Umbilical cord (tissue), 2 donors: ENCODE results near the gene DDI1. TPM values are rescaled to one million over a fixed set of nuclear protein-coding genes. Genes with fewer than 3 reads are reported as not detected.
"Not testable (repeated sequence)": the region's sequence is repeated elsewhere in the genome, so short reads cannot be mapped to it uniquely, and the experiment has no call there.

Experiments
- DNase-seq: peaks from one replicate; pipeline ENCODE4 v3.0.0-alpha.2; 2015; ENCODE audit warnings: low spot score
- total RNA-seq: library from RNA; depleted of rRNA; stranded (reverse); fragments of >200 nt; gene quantifications from one replicate; pipeline ENCODE4 v1.2.3, GENCODE V29; 2014; ENCODE audit warnings: low replicate concordance; ENCODE audit not compliant: insufficient read depth

Gene DDI1
- total RNA-seq, 1 donor from 2014 or later, result 0.72 TPM

DNA sequence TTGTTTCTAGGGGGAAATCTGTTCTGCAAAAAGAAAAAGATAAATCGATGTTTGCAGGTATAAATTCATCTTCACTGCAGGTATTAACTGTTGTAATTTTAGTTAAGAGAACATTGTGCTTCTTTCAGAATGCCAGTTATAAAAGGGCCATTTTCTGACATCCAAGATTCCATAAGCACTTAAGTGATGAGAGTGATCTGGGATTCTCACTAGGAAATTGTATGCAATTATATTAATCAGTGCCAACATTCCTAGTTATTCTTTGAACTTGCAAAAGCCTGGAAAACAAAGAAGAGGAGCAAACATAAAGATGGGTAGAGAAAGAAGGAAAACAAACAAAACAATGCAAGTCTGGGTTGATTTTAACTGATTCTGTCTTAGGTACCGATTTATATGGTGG is 5.4 kb downstream of the DDI1 start:
- no peak for DNase-seq

DNA sequence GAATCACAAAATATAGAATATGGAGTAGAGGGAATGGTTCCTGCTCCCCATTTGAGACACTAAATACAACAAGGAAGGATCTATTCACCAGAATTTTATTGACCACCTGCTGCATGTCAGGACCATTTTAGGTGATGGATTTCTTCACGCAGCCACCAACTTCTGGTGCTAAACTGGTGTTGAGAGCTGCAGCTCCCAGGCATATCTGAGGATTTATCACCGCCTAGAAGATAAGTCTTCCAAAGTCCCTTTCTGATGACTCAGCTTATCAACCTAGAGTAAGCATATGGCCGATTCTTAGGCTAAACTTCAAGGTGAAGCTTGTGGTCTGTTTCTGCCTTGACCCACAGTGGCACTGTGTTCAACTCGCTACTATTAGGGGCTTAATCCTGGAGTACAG is 6.7 kb downstream of the DDI1 start:
- DNase-seq, result no peak

DNA sequence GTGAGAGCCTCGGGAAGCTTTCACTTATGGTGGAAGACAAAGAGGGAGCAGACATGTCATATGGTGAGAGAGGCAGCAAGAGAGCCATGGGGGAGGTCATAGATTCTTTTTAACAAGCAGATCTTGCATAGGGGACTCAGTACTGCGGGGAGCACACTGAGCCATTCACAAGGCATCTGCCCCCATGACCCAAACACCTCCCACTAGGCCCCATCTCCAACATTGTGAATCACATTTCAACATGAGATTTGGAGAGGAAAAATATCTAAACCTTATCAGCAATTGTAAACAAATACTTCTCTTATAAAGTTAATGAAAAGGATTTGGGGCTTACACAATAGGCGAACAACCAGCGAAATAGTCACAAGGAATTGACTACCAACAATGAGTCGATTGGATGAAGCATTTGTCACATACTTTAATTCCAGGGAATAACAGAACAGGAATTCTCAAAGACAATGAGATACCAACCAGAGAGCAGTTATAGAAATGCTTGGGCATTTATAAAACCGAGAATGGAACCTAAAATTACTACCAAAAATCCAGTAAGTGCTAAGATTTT is 7.3 kb downstream of the DDI1 start:
- no peak for DNase-seq

DNA sequence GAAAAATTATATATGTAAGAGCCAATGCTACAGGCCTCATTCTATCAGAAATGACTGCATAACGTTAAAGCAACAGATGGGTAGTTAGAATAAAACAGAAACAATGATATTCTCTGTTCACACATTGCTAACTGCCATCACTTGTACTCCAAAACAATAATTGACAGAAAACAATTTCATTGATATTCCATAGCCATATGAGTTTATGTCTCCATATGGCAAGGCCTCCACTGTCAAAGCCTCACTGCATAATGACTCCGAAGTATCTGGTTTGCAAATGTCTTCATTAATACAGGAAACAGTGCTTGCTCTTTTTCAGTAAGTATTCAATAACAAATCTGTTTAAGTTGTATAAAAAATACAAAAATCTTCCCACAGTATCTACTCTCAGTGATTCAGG is 9.9 kb downstream of the DDI1 start:
- no peak for DNase-seq

DNA sequence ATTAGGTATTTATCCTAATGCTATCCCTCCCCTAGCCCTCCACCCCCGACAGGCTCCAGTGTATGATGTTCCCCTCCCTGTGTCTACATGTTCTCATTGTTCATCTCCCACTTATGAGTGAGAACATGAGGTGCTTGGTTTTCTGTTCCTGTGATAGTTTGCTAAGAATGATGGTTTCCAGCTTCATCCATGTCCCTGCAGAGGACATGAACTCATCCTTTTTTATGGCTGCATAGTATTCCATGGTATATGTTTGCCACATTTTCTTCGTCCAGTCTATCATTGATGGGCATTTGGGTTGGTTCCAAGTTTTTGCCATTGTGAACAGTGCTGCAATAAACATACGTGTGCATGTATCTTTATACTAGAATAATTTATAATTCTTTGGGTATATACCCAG is 10.4 kb downstream of the DDI1 start:
- not testable (repeated sequence) for DNase-seq

DNA sequence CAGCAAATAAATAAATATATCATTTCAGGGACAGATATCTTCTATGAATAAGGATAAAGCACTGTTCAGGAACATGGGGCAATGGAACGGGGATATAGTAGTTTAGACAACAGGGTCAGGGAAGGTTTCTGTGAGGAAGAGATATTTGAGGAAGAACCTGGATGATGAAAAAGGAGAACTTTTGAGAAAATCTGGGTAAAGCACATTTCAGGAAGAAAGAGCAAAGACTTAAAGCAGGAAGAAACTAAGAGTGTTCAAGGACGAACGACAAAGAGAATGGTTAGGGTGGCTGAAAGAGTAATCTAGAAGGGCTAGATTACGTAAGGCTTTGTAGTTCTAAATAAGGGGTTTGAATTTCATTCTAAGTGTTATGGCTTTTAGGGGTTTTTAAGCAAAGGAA is 12.7 kb downstream of the DDI1 start:
- no peak for DNase-seq

DNA sequence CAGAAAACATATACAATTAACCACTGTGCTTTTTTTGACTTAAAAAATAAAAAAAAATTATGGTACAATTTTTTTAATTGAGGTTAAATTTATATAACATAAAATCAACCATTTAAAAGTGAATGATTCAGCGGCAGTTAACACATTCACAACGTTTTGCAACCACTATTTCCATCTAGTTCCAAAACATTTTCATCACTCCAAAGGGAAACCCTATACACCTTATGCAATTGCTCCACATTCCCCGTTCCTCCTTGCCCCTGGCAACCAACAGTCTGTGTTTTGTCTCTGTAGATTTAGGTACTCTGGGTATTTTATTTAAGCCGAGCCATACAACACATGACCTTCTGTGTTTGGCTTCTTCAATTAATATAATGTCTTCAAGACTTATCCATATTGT is 15.3 kb downstream of the DDI1 start:
- no peak for DNase-seq

DNA sequence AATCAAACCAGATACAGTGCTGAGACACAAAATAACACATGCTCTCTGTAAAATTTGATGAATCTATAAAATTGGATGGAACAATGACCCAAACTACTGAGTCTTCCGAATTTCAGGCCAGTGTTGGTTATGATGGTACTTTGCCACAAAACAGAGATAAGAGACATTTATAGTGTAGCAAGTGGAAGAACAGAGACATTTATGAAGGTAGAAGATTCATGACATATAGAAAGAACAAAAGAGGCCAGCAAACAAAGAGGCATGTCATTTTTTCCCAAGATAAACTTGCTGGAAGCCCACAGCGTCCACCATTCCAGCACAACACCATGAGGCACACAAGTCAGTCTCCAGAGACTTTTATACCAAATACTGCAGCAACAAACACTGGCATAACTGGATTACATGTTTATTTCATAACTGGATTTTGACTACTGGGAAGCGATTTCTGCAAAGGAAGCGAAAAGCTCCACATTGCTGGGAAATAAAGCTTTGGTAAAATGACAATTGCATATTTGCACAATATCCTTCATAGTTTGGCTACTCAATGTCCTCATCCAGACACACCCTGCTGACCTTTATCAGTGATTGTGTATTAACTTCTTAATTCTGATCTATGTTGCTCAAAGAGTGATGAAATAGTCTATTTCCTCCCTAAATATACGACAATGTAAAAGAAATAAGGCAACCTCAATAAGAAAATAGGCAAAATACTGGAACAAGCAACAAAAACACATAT is 17.5 kb downstream of the DDI1 start:
- no peak for DNase-seq

DNA sequence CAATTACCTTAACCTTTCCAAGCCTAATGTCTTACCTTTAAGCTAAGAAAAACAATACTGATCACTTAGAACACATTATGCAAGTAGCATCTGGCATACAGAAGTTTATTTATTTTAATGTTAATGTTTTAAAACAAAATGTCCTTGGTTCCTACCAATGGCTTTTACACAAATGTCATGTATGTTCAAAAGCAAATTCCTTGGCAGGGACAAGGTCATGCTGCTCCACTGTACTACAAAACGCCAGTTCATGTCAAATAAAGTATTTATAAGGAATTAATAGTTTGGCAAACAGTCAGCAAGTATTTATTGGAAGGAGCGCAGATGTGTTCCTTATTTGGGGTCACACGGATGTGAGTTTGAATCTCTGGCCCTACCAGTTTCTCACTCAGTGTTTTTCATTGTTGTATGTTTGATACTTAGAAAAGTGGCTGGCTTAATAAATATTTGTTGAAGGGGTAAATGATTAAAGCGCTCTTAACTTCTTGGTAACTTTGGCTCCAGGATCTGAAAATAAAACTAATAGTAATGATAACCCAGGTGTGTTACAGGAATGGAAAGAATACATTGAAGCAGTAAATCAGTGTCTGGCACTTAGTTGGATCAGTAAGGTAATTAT is 18.6 kb downstream of the DDI1 start:
- DNase-seq, result no peak

DNA sequence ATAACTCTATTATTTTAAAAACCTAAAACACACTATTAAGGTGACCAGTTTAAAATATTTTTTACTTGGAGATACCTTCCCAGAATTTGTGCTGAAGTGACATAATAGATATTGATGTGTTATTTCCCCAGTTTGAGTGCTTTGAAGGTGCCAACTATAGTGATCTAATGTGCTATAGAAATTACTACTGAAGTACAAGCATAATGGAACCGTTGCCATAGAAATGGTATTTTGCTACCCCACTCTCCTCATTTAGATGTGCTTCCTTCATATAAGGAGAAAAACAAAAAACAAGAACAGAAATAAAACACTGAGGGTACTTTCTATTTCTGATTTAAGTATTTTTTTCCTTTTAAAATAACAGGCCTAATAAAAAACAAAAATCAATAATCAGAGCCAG is 19.2 kb downstream of the DDI1 start:
- DNase-seq, result no peak

DNA sequence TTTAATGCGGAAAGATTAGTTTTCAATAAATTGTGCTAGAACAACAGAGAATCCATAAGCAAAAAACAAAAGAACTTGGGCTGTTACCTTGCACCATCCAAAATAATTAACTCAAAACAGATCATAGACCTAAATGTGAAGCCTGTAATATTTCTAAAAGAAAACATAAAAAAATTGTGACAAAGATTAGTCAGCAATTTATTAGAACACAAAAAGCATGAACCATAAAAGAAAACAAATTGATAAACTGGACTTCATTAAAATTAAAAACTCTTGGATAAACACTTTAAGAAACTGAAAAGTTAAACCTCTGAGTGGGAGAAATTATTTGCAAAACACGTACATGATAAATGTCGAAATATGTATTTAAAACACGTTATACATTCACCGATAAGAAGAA is 21.5 kb downstream of the DDI1 start:
- DNase-seq, result no peak

DNA sequence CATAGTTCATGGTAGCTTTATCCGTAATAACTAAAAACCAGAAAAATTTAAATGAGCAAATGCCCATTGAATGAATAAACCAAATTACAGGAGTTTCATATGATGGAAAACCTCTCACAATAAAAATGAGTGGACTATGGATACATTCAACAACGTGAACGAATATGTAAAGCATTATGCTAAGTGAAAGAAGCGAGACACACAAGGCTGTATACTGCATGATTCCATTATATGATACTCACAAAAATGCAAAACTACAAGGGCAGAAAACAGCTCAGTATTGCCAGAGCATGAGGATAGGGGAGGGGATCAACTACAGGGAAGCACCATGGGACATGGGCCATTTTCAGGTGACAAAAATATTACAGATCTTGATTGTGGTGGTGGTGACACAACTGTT is 22.2 kb downstream of the DDI1 start:
- DNase-seq, result no peak

DNA sequence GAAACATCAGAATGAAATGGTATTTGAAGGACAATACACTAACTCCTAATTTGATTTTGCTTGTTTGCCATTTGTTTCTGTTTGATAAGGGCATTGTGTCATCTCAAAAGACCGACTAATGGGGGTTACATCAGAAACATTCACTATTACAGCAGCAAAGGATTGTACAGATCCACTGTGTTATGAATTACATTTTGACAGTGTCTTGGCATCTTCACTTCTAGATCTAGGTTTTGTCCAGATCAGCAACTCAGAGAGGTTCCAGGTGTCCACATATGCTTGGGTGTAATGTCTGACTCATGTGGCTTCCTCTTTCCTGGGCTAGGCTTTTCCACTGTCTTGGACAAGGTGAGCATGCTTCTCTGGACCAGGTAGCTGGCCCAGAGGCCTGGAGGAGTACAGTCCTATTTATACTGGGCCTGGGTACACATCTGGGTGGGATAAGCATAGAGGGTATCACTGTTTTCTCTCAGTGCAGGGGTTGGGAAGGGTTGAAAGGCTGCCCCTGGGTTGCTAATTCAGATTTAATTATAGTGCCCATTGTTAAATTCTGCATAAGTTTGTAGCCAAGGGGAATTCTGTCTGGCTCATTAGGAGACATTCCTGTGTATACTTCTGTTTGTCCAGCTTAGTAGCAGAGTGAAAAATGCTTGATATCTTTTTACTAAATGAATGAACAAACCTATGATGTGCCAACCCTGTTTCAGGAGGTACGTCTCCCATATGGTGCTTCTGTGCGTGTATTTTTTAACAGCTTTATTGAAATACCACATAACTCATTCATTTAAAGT is 23.8 kb downstream of the DDI1 start:
- no peak for DNase-seq

DNA sequence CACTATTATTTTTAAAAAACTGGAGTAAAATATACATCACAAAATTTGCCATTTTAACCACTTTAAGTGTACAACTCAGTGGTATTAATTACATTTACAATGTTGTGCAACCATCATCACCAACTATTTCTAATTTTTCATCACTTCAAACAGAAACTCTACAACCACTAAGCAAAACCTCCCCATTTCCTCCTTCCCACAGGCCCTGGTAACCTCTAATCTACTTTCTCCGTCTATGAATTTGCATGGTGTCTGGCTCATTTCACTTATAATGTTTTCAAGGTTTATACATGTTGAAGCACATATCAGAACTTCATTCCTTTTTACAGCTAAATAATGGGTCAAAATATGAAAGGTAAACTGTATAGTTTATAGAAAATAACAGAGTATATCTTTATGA is 24.4 kb downstream of the DDI1 start:
- no peak for DNase-seq

DNA sequence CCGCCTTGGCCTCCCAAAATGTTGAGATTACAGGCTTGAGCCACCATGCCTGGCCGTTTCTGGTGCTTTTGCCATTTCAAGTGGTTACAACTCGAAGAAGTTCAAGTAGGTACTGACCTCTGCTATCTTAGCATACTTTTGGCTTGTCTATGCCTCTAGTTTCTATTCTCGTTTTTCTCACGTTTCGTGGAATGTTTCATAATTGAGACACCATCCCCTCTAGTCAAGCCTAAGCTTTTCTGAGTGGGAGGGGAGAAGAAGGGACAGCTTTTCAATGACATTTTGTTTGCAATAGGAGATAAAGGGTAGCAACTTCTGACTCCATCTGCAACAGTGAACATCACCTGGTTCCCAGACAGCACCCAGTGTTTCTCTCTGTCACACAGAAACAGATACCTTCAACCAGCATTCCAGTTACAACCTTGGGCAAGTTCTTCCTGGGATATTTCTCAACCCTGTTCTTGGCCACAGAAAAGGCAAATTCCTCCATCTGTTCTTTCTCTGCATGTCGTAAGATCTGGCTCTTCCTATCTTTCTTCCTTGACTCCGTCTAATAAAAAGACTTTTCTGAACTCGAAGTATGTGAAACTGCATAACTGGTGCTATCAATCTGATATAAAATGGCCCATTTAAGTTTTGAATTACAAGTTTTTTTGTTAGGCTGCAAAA is 25.5 kb downstream of the DDI1 start:
- peak; percentile 44 for DNase-seq

DNA sequence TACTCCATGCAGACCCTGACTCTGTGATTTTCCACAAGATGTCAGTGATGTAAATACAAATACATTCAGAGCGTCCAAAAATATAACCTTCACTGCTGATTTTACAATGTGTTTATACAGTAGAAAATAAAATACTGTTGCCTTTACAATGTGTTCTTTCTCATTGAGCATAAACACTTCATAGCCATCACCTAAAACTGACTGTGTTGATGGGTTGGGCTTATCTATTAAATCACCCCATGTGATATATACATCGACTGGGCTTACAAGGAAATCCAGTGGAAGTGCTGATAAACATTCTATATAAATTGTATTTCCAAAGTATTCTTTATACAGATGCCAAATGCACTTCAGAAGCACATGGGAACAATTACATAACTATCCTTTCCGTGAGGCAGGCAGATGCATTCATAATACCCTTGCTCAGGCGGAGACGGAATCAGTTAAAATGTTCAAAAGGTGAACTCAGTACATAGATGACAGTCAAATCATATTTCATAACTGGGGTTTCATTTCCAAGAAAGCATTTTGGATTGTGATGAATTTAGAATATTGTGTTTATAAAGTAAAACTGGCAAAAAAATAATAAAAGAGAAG is 27.7 kb downstream of the DDI1 start:
- DNase-seq, result no peak

DNA sequence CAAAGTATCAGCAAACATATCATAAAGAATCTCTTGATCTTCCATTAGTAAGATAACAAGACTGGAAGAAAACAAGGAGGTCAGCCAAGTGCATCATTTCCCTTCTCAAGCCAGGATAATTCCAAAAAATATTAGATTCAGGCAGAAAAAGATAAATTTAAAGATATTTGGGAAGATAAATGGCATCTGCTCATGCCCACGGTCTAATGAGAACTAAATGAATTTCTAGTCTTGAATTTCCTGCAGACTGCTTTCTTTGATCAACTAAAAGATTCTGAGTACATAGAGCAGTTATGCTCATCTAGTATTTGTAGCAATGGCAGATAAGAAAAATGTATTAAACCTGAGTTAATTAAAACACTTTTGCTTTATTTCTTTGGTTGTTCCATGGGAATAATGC is 31.1 kb downstream of the DDI1 start:
- no peak for DNase-seq

DNA sequence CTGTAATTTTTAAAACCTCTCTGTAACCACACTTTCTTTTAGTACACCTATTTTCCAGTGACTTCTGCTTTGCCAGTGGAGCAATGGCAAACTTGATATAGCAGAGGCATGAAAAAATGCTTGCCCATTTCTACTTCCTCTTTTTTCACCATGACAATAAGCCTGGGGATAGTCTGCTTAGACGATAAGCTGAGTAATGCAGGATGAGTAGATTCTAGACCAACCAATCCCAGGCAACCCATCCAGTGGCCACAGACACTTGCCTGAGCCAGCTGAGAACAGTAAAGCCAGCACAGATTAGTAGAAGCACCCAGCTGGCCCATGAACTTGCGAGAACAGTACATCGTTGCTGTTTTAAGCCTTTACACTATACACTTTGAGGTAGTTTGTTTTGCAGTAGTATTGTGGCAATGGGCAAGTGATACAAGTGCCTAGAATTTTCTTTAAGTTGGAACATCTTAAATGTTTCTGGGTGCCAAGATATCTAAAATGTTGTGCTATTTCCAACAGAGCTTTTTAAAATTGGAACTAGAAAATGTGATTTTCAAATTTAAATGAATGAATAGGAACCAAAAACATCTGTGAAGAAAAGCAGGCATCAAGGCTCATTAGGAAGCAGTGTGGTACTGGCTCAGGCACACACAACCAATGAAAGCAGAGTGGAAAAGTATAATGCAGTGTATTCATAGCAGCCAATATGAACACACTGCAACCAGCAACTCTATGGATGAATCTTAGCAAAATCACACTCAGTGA is 37.7 kb downstream of the DDI1 start:
- DNase-seq, result peak; percentile 29

DNA sequence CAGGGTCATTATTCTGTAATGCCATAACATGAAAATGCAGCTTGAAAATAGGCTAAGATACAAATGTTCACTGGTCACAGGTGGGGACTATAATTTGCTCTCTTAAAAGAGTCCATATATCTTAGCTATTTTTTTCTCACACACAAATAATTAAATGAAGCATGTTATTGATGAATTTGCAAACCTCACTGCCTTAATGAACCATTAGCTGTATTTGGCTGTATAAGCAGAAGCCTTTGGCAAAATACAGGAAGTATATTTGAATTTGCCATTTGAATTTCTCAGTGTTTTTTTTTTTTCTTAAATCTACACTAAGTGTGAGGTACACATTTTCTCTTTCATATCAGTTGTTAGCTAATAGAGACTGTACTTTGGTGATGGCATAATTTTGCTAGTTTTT is 38.7 kb downstream of the DDI1 start:
- no peak for DNase-seq

DNA sequence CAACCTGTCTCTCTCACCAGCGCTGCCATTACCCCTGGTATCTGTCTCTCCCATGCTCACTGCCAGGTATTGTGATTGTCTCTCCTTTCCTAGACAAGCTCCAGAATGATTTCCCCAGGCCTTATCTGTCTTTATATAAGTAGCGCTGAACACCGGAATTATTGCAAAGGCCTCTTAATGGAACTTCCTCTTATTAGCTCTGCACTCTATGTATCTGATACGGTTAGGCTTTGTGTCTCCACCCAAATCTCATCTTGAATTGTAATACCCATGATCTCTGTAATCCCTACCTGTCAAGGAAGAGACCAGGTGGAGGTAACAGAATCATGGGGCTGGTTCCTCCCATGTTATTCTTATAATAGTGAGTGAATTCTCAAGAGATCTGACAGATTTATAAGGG is 39.3 kb downstream of the DDI1 start:
- DNase-seq, result no peak

DNA sequence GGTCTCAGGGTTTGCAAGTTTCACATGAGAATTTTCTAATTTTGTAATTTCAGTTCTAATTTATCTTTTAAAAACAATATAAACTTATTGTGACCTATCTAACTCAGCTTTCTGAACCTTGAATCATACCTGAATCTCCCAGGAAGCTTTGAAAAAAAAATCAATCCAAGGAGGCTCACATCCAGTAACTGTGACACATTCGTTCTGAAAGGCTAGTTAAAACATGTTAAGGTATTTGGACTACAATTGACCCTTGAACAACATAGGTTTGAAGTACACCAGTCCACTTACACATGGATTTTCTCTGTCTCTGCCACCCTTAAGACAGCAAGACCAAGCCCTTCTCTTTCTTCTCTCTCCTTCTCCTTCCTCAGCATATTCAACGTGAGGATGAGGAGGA is 40.0 kb downstream of the DDI1 start:
- peak; percentile 15 for DNase-seq
